GM18499 (cell line): ENCODE measurements around the gene ABLIM2.

Experiments used
- ATAC-seq: cut with Tn5 transposase; IDR thresholded peaks from one replicate; pipeline ENCODE4 v1.9.1; 2021; ENCODE audit warnings: moderate number of reproducible peaks; ENCODE audit not compliant: insufficient read depth, unreplicated experiment

Gene ABLIM2

GRCh38 chr4:8038083-8038482 is 120.5 kb downstream of the ABLIM2 start:
- no peak for ATAC-seq

DNA sequence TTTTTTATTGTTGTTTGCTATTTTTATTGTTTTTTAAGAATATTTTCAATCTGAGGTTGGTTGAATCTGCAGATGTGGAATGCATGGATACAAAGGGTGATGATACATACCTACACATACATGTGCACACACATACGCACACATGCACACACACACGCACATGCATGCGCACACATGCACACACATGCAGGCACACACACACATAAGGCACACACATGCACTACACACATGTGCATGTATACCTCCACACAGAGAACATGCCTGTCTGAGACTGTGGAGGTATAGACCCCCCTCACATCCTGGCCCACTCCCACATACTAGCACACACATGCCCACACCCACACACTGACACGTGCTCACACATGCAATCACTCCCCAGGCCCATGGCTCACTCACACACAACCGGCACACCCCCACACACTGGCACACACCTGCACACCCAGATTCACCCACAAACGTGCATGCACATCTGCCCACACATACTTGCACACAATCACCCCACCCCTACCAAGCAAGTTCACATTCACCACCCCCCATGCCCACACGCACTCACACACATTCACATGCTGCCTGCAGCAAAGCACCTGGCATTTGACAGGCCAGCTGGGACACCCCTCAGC is 121.4 kb downstream of the ABLIM2 start:
- ATAC-seq: no peak

GRCh38 chr4:8035371-8035780 is 123.2 kb downstream of the ABLIM2 start:
- no peak for ATAC-seq

DNA sequence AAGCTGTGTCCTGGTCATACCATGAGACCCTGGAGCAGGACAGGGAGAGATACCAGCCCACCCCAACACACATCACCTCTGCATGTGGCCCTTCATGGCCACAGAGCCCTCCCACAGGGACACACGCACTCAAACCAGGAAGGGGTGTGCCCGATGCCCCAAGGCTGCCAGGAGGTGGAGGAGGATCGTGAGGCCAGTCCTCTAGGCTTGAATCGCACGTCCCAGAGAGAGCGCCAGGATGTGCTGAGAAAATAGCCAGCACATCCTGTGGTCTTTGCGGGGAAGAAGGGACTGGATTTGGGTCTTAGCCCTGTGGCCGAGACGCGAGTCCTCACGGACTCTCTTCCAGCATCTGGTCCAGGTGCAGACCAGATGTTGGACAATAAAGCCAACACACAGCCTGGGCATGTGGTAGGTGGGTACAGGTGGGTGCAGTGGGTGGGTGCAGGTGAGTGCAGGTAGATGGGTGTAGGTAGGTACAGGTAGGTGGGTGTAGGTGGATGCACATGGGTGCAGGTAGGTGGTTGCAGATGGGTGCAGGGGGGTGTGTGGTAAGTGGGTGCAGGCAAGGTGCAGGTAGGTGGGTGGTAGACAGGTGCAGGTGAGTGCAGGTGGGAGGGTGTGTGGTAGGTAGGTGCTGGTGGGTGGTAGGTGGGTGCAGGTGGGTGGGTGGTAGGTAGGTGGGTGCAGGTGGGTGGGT is 124.6 kb downstream of the ABLIM2 start:
- ATAC-seq: no peak

DNA sequence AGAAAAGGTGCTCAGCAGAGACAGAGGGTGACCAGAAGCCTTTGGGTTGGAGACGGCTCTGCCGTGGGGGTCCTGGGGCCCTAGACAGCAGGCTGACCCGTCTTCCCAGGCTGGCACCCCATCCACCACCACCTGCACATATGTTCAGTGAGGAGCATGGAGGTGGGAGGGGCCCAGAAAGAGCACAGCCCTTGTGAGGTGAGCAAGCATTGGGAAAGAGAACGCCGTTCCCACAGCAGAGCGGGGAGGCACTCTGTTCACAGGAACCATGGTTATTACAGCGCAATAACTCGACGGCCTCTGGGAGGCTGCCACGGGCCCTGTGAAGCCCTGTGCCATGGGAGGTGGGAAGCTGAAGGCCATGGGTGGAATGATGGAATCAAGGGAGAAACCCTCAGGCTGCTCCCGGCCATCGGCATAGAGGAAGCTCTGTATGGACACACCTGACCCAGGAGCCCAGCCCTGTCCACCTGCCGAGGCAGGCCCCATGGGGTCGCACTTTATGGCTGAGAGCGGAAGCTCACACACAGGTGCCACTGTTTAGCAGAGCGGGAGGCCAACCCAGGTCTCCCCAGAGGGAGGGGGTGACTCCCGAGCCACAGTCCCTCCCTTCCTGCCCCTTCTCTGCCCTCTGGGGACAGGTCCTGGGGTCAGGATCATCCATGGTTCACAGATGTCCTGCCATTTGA is 125.4 kb downstream of the ABLIM2 start:
- ATAC-seq: no peak

DNA sequence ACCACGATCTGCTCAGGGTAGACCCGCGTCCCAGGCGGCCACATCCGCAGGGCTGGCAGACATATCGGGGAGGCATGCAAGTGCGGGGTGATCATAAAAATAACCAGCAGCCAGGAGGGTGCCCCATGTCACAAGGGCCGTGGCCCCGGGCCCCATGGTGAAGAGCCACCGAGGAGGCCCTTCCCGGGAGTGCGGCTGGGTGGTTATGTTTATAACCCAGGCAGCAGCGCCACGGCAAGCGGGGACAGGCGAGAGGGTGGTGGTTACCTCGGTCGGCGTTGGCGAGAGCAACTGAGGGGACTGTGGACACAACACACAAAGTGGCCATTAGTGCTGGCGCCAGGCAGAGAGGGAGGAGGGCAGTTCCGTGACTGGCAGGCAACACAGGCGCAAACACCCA is 126.2 kb downstream of the ABLIM2 start:
- ATAC-seq: no peak

DNA sequence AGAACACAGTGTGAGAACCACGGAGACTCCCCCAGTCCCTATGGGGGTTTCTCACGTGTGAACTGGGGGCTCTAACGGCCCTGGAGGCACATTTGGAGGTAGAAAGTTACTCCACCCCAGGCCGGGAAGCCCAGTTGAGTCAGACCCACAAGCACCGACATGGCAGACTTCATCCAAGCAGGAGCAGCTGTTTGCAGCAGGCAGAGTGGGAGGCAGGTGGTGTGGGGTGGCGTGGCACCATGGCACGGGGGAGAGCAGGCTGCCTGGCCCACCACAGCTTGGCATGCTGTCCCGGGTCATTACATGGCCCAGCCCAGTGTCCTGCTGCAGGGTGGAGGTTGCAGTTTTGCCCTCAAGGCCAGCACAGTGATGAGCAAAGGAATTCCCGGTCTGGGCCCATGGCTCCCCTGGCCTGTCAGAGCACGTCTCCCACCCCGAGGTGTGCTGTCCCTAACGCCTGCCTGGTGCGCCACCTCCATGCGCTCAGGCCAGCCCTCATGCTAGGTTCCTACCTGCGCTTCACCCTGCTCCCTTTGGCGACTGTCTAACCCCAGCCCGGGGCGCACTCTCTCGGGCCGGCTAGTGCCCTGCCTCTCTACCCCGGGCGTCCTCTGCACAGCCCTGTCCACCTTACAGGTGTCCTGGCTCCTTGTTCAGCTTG is 128.4 kb downstream of the ABLIM2 start:
- ATAC-seq: no peak

GRCh38 chr4:8029689-8030088 is 128.9 kb downstream of the ABLIM2 start:
- no peak for ATAC-seq

DNA sequence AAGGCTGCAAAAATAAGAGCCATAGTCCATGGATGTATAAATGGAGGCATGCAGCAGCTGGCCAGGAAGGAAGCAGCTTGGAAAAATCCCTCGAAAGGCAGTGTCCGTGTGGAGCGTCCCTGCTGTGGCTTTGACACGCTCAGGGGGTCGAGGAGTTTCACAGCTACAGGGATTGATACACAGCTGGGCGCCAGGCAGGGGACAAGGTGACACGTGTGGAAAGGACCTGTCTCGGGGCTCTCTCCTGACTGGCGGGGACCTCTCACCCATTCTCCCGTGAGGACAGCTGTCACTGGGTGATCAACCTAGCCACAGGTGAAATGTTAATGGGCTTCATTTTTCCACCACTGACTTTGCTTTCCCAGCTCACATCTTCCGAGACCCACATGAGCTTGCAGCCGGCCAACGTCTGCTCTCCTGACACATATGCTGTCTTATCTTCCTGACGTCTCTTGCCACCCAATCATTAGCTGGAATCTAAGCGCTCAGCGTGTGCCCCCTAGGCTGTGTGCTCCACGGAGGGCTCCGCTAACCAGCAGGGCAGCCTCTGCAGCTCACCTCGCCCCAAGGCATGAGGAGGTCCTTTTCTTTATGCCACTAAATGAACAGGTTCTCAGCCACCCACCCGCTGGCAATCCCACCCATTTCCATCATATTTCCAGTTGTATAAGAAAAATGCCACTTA is 129.6 kb downstream of the ABLIM2 start:
- no peak for ATAC-seq

DNA sequence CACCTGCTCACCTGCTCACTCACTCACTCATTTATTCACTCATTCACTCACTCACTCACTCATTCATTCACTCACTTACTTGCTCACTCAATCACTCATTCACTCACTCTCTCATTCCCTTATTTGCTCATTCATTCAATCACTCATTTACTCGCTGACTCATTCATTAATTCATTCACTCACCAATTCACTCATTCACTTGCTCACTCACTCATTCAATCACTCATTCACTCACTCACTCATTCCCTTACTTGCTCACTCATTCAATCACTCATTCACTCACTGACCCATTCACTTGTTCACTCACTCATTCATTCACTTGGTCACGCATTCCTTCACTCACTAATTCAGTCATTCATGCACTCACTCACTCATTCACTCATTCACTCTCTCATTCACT is 130.2 kb downstream of the ABLIM2 start:
- no peak for ATAC-seq

DNA sequence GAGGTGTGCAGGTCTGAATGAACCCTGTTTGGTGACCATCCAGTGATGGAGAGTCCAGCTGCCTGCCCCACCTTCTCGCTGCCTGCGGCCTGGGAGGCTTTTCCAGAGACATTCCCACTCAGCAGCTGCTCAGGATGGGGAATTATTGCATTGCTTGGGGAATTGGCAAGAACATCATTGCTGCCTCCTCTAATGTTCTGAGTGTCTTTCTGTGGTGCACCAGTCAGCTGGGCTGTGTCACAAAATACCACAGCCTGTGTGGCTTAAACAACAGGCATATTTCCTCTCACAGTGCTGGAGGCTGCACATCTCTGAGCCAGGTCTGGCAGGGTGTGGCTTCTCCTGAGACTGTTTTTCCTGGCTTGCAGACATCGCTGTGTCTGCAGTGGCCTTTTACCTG is 132.2 kb downstream of the ABLIM2 start:
- no peak for ATAC-seq

DNA sequence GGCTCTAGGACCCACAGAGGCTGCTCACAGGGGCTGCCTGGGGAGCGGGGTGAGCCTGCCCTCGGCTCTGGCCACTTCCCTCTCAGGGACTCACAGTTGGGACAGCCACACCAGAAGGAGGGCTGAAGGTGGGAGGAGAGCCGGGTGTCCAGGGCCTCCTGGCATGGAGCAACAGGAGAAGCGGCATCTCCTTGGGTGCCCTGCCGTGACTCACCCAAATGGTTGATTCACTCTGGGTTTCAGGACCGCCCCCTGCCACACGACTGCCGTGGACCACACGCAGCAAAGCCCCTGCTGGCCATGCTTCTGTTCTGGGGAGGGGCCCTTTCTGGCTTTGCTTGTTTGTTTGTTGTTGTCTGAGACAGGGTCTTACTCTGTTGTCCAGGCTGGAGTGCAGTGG is 132.9 kb downstream of the ABLIM2 start:
- no peak for ATAC-seq

- ATAC-seq: no peak
Observed at GRCh38 chr4:8024073-8024786, 134.4 kb downstream of the ABLIM2 start.

DNA sequence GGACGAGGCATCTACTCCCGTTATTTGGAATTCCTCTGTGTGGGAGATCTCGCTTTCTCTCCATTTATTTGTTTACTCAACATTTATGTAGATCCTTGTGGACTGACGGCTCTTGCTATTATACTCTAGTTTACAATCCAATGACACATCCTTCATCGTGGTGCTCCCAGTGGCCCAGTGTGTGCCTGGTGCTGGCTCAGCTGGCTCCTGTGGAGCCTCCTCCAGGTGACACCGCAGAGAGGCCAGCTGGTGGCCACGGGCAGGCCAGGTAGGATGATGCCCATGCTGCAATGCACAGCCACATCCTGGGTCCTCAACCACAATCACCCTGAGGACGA is 134.9 kb downstream of the ABLIM2 start:
- no peak for ATAC-seq

GRCh38 chr4:8022767-8023695 is 135.6 kb downstream of the ABLIM2 start:
- no peak for ATAC-seq

- no peak for ATAC-seq
Observed at GRCh38 chr4:8021796-8022195, 136.8 kb downstream of the ABLIM2 start.

DNA sequence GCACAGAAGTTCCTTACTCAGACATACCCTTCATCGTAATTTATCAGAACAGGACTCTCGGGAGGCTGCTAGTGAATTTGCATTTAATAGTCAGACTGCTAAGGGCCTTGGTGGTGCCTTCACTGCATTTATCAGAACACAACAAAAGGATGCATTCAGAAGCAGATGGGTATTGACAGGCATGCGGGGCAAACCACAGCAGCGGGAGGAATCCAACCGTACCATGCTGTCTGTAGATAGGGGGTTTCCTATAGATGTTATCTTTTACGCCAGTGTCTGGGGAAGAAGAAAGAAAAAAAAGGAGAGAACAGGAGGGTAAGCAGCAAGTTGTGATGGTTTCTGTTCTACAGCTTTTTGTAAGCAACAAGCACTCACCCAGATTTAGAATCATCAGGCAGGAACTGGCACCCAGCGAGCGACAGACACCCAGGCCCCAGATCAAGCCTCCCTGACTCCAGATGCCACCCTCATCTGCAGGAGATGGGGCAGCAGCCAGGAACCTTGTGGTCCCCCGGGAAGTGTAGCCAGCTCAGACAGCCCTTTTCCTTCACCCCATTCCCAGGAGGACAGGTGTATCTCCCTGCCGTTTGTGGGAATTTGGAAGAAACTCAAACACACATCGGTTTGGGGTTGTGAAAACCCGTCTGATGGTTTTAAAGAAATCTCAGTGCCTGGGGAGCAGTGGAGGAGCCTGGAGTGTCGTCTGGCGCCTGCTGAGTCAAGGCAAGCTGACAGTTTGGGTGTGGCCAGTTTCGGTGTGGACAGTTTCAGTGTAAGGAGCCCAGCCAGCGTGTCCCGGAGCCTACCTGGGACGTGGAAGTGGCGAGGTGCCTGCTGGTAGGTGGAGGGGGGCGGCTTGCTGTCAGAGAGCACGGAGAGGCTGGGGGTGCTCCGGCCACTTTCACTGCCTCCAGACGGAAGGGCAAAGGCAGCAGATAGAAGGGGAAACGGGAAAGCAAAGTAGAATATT is 138.9 kb downstream of the ABLIM2 start:
- ATAC-seq: no peak

GRCh38 chr4:8016527-8016926 is 142.1 kb downstream of the ABLIM2 start:
- ATAC-seq: no peak
